ENCODE data around the gene ADCY5.

ADCY5 gene

GRCh38 chr3:123412076-123412475 lies 36.8 kb downstream of the ADCY5 start:
- Histone ChIP-seq H3K9me3 (ENCODE audit: severe bottlenecking) (no peaks in the 10 kb centered on the region), H3K36me3 (ENCODE audit: low read depth) (no peaks in the 10 kb centered on the region), H3K4me3 (ENCODE audit: severe bottlenecking) (no peak overlapping the region), H3K4me1 (ENCODE audit: insufficient read depth, poor library complexity, severe bottlenecking) (no peaks in the 10 kb centered on the region), H3K27me3 (ENCODE audit: insufficient read depth, poor library complexity, severe bottlenecking) (no peaks in the 10 kb centered on the region), H3K27ac (ENCODE audit: poor library complexity, severe bottlenecking) (no peak overlapping the region)
- no peak for TF ChIP-seq CTCF (IDR thresholded peaks at IDR 0.05; ENCODE audit: poor library complexity, severe bottlenecking)
- DNase-seq (ENCODE audit: low spot score) (no peak), ATAC-seq (ENCODE audit: low read depth) (no peak)

GRCh38 chr3:123411340-123412040 lies 37.4 kb downstream of the ADCY5 start:
- H3K9me3 ChIP-seq (ENCODE audit: severe bottlenecking), result no peaks in the 10 kb centered on the region
- no peaks in the 10 kb centered on the region for H3K27me3 ChIP-seq (ENCODE audit: insufficient read depth, poor library complexity, severe bottlenecking)
- DNase-seq (ENCODE audit: low spot score) (no peak), ATAC-seq (ENCODE audit: low read depth) (no peak)
- no peak overlapping the region for H3K4me3 ChIP-seq (ENCODE audit: severe bottlenecking)
- H3K36me3 ChIP-seq (ENCODE audit: low read depth), result no peaks in the 10 kb centered on the region
- H3K27ac ChIP-seq (ENCODE audit: poor library complexity, severe bottlenecking), result no peak overlapping the region
- no peaks in the 10 kb centered on the region for H3K4me1 ChIP-seq (ENCODE audit: insufficient read depth, poor library complexity, severe bottlenecking)
- TF ChIP-seq CTCF (IDR thresholded peaks at IDR 0.05; ENCODE audit: poor library complexity, severe bottlenecking), result no peak

- ATAC-seq (ENCODE audit: low read depth), result no peak
- Histone ChIP-seq H3K4me3 (ENCODE audit: severe bottlenecking) (no peak overlapping the region), H3K4me1 (ENCODE audit: insufficient read depth, poor library complexity, severe bottlenecking) (no peaks in the 10 kb centered on the region), H3K27ac (ENCODE audit: poor library complexity, severe bottlenecking) (no peak overlapping the region), H3K36me3 (ENCODE audit: low read depth) (no peaks in the 10 kb centered on the region), H3K27me3 (ENCODE audit: insufficient read depth, poor library complexity, severe bottlenecking) (no peaks in the 10 kb centered on the region), H3K9me3 (ENCODE audit: severe bottlenecking) (no peaks in the 10 kb centered on the region)
- DNase-seq (ENCODE audit: low spot score), result no peak
- TF ChIP-seq CTCF (IDR thresholded peaks at IDR 0.05; ENCODE audit: poor library complexity, severe bottlenecking), result no peak
These were observed 38.8 kb downstream of the ADCY5 start for GRCh38 chr3:123410149-123410515.

GRCh38 chr3:123409443-123410148 lies 39.3 kb downstream of the ADCY5 start:
- no peaks in the 10 kb centered on the region for H3K4me1 ChIP-seq (ENCODE audit: insufficient read depth, poor library complexity, severe bottlenecking)
- no peak overlapping the region for H3K27ac ChIP-seq (ENCODE audit: poor library complexity, severe bottlenecking)
- no peaks in the 10 kb centered on the region for H3K27me3 ChIP-seq (ENCODE audit: insufficient read depth, poor library complexity, severe bottlenecking)
- DNase-seq (ENCODE audit: low spot score) (no peak), ATAC-seq (ENCODE audit: low read depth) (peak; percentile 44; the same call in 1 of the 3 replicates)
- no peaks in the 10 kb centered on the region for H3K9me3 ChIP-seq (ENCODE audit: severe bottlenecking)
- H3K36me3 ChIP-seq (ENCODE audit: low read depth), result no peaks in the 10 kb centered on the region
- no peak overlapping the region for H3K4me3 ChIP-seq (ENCODE audit: severe bottlenecking)
- TF ChIP-seq CTCF (IDR thresholded peaks at IDR 0.05; ENCODE audit: poor library complexity, severe bottlenecking), result no peak

- ATAC-seq (ENCODE audit: low read depth) (no peak), DNase-seq (ENCODE audit: low spot score) (no peak)
- no peak for TF ChIP-seq CTCF (IDR thresholded peaks at IDR 0.05; ENCODE audit: poor library complexity, severe bottlenecking)
These were observed 42.3 kb downstream of the ADCY5 start for GRCh38 chr3:123406598-123406997.

More at GRCh38 chr3:123406598-123406997, 42.3 kb downstream of the ADCY5 start:
- no peaks in the 10 kb centered on the region for H3K9me3 ChIP-seq (ENCODE audit: severe bottlenecking)
- no peak overlapping the region for H3K4me3 ChIP-seq (ENCODE audit: severe bottlenecking)
- no peaks in the 10 kb centered on the region for H3K4me1 ChIP-seq (ENCODE audit: insufficient read depth, poor library complexity, severe bottlenecking)
- H3K36me3 ChIP-seq (ENCODE audit: low read depth), result no peaks in the 10 kb centered on the region
- no peaks in the 10 kb centered on the region for H3K27me3 ChIP-seq (ENCODE audit: insufficient read depth, poor library complexity, severe bottlenecking)
- no peak overlapping the region for H3K27ac ChIP-seq (ENCODE audit: poor library complexity, severe bottlenecking)
